NCI-H510A treated with DMSO at 0.1 percent for 48 hours (cell line): ENCODE measurements around the gene VWC2L.

Experiments
- DNase-seq: peaks from one replicate; lab custom pipeline; 2025; lab: John Stamatoyannopoulos, UW

VWC2L gene

GRCh38 chr2:214591366-214591765, 180.5 kb downstream of the VWC2L start:
- no peak for DNase-seq

- DNase-seq, result no peak
These were observed 181.2 kb downstream of the VWC2L start for GRCh38 chr2:214592011-214592410.

- DNase-seq, result no peak
These were observed 182.9 kb downstream of the VWC2L start for GRCh38 chr2:214593727-214594126.

- DNase-seq, result no peak
These were observed 191.2 kb downstream of the VWC2L start for GRCh38 chr2:214601852-214602633.

GRCh38 chr2:214604861-214605260, 194.0 kb downstream of the VWC2L start:
- DNase-seq, result no peak

GRCh38 chr2:214607051-214607450, 196.2 kb downstream of the VWC2L start:
- DNase-seq, result no peak

GRCh38 chr2:214611015-214611414, 200.2 kb downstream of the VWC2L start:
- no peak for DNase-seq

- DNase-seq, result no peak
These were observed 213.4 kb downstream of the VWC2L start for GRCh38 chr2:214624166-214624760.

GRCh38 chr2:214628091-214628490, 217.2 kb downstream of the VWC2L start:
- no peak for DNase-seq
